Activated CD8-positive, alpha-beta memory T cell treated with anti-CD3 and anti-CD28 coated beads, Interleukin-2, amount 50 U/mL, for 4 hours (primary cell): Measurements from ENCODE around the gene EMX2.
"Not testable (repeated sequence)": the region's sequence is repeated elsewhere in the genome, so short reads cannot be mapped to it uniquely, and the experiment has no call there.

Source experiments
- DNase-seq: peaks from one replicate; pipeline ENCODE4 v3.0.0-alpha.2; 2020

Gene EMX2

GRCh38 chr10:117562896-117563737 lies 20.6 kb downstream of the EMX2 start:
- DNase-seq, result no peak

- DNase-seq, result no peak
Measured at GRCh38 chr10:117563780-117564179, 21.2 kb downstream of the EMX2 start.

GRCh38 chr10:117565068-117565467 lies 22.5 kb downstream of the EMX2 start:
- no peak for DNase-seq

GRCh38 chr10:117568334-117568733 lies 25.8 kb downstream of the EMX2 start:
- DNase-seq, result no peak

GRCh38 chr10:117569610-117570390 lies 27.3 kb downstream of the EMX2 start:
- no peak for DNase-seq

GRCh38 chr10:117570880-117571279 lies 28.3 kb downstream of the EMX2 start:
- no peak for DNase-seq

GRCh38 chr10:117574498-117575146 lies 32.1 kb downstream of the EMX2 start:
- no peak for DNase-seq

- DNase-seq, result no peak
Measured at GRCh38 chr10:117578490-117578889, 35.9 kb downstream of the EMX2 start.

GRCh38 chr10:117578999-117579590 lies 36.5 kb downstream of the EMX2 start:
- no peak for DNase-seq

- no peak for DNase-seq
Measured at GRCh38 chr10:117581961-117582360, 39.4 kb downstream of the EMX2 start.

GRCh38 chr10:117584831-117585230 lies 42.3 kb downstream of the EMX2 start:
- not testable (repeated sequence) for DNase-seq

GRCh38 chr10:117587036-117587435 lies 44.5 kb downstream of the EMX2 start:
- DNase-seq, result no peak

GRCh38 chr10:117590101-117590875 lies 47.7 kb downstream of the EMX2 start:
- DNase-seq, result no peak

- DNase-seq, result no peak
Measured at GRCh38 chr10:117591043-117591442, 48.5 kb downstream of the EMX2 start.

GRCh38 chr10:117594722-117595121 lies 52.2 kb downstream of the EMX2 start:
- DNase-seq, result no peak

GRCh38 chr10:117596706-117597105 lies 54.2 kb downstream of the EMX2 start:
- no peak for DNase-seq

- DNase-seq, result no peak
Measured at GRCh38 chr10:117597216-117597615, 54.7 kb downstream of the EMX2 start.
